ENCODE results near the gene WDSUB1. TPM values are rescaled to one million over a fixed set of nuclear protein-coding genes. Genes with fewer than 3 reads are reported as not detected.

Gene WDSUB1
- total and polyA plus RNA-seq, 9 of the 15 experiments (the other 6 are each of a cell fraction or from before 2014, with no cell fraction given), result 5.2 to 13.7 (median 9.4) TPM

GRCh38 chr2:159187106-159187505 lies 99.4 kb downstream of the WDSUB1 start (continued):
- TF ChIP-seq, protein P1, sequence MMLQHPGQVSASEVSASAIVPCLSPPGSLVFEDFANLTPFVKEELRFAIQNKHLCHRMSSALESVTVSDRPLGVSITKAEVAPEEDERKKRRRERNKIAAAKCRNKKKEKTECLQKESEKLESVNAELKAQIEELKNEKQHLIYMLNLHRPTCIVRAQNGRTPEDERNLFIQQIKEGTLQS (IDR thresholded peaks at IDR 0.05), result no peak
- TF ChIP-seq, protein P1 (CRISPR knock-in tag; conservative IDR thresholded peaks at IDR 0.05), result no peak
- TF ChIP-seq MCM7 (IDR thresholded peaks at IDR 0.05) (no peak), ZSCAN29 (IDR thresholded peaks at IDR 0.05) (no peak), GATAD2A (IDR thresholded peaks at IDR 0.05) (no peak), FOXA1 (IDR thresholded peaks at IDR 0.05; ENCODE audit: borderline replicate concordance) (no peak), THRAP3 (IDR thresholded peaks at IDR 0.05; ENCODE audit: borderline replicate concordance) (no peak), POLR2B (IDR thresholded peaks at IDR 0.05; ENCODE audit: low read depth, partially characterized antibody) (no peak), NFXL1 (CRISPR knock-in tag; IDR thresholded peaks at IDR 0.05) (no peak)
- TF ChIP-seq, protein P2, sequence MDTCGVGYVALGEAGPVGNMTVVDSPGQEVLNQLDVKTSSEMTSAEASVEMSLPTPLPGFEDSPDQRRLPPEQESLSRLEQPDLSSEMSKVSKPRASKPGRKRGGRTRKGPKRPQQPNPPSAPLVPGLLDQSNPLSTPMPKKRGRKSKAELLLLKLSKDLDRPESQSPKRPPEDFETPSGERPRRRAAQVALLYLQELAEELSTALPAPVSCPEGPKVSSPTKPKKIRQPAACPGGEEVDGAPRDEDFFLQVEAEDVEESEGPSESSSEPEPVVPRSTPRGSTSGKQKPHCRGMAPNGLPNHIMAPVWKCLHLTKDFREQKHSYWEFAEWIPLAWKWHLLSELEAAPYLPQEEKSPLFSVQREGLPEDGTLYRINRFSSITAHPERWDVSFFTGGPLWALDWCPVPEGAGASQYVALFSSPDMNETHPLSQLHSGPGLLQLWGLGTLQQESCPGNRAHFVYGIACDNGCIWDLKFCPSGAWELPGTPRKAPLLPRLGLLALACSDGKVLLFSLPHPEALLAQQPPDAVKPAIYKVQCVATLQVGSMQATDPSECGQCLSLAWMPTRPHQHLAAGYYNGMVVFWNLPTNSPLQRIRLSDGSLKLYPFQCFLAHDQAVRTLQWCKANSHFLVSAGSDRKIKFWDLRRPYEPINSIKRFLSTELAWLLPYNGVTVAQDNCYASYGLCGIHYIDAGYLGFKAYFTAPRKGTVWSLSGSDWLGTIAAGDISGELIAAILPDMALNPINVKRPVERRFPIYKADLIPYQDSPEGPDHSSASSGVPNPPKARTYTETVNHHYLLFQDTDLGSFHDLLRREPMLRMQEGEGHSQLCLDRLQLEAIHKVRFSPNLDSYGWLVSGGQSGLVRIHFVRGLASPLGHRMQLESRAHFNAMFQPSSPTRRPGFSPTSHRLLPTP (IDR thresholded peaks at IDR 0.05; ENCODE audit: borderline replicate concordance, extremely low read depth, insufficient read length), result no peak
- TF ChIP-seq, protein P3, sequence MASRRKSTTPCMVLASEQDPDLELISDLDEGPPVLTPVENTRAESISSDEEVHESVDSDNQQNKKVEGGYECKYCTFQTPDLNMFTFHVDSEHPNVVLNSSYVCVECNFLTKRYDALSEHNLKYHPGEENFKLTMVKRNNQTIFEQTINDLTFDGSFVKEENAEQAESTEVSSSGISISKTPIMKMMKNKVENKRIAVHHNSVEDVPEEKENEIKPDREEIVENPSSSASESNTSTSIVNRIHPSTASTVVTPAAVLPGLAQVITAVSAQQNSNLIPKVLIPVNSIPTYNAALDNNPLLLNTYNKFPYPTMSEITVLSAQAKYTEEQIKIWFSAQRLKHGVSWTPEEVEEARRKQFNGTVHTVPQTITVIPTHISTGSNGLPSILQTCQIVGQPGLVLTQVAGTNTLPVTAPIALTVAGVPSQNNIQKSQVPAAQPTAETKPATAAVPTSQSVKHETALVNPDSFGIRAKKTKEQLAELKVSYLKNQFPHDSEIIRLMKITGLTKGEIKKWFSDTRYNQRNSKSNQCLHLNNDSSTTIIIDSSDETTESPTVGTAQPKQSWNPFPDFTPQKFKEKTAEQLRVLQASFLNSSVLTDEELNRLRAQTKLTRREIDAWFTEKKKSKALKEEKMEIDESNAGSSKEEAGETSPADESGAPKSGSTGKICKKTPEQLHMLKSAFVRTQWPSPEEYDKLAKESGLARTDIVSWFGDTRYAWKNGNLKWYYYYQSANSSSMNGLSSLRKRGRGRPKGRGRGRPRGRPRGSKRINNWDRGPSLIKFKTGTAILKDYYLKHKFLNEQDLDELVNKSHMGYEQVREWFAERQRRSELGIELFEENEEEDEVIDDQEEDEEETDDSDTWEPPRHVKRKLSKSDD (conservative IDR thresholded peaks at IDR 0.05; ENCODE audit: low read length), result no peak
- TF ChIP-seq, protein P4, sequence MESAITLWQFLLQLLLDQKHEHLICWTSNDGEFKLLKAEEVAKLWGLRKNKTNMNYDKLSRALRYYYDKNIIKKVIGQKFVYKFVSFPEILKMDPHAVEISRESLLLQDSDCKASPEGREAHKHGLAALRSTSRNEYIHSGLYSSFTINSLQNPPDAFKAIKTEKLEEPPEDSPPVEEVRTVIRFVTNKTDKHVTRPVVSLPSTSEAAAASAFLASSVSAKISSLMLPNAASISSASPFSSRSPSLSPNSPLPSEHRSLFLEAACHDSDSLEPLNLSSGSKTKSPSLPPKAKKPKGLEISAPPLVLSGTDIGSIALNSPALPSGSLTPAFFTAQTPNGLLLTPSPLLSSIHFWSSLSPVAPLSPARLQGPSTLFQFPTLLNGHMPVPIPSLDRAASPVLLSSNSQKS (CRISPR knock-in tag; IDR thresholded peaks at IDR 0.05), result no peak

Data from K562 (cell line).